ENCODE measurements around the gene PLCB1.

The PLCB1 gene

GRCh38 chr20:8782804-8783203 is 650.7 kb downstream of the PLCB1 start:
- TF ChIP-seq EZH2phosphoT487 (IDR thresholded peaks at IDR 0.05; ENCODE audit: borderline replicate concordance): no peak
- TF ChIP-seq, protein P1, sequence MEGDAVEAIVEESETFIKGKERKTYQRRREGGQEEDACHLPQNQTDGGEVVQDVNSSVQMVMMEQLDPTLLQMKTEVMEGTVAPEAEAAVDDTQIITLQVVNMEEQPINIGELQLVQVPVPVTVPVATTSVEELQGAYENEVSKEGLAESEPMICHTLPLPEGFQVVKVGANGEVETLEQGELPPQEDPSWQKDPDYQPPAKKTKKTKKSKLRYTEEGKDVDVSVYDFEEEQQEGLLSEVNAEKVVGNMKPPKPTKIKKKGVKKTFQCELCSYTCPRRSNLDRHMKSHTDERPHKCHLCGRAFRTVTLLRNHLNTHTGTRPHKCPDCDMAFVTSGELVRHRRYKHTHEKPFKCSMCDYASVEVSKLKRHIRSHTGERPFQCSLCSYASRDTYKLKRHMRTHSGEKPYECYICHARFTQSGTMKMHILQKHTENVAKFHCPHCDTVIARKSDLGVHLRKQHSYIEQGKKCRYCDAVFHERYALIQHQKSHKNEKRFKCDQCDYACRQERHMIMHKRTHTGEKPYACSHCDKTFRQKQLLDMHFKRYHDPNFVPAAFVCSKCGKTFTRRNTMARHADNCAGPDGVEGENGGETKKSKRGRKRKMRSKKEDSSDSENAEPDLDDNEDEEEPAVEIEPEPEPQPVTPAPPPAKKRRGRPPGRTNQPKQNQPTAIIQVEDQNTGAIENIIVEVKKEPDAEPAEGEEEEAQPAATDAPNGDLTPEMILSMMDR (conservative IDR thresholded peaks at IDR 0.05; ENCODE audit: low read length): no peak
- Histone ChIP-seq H3K4me3 (ENCODE audit: low read length, poor library complexity, severe bottlenecking) (no peak overlapping the region), H2AFZ (ENCODE audit: low read length) (no peak overlapping the region), H3K9ac (ENCODE audit: low read depth, low read length, poor library complexity, severe bottlenecking) (no peak overlapping the region), H3K4me2 (ENCODE audit: low read depth, low read length, poor library complexity, severe bottlenecking) (no peak overlapping the region), H3K36me3 (ENCODE audit: insufficient read depth, low read length) (0 out of 2 replicates have a peak, but pooled peaks cover 2% of the 10 kb centered on the region), H3K9me2 (replicated peaks; ENCODE audit: low read depth, low read length) (no peaks in the 10 kb centered on the region), H3F3A (ENCODE audit: low read depth) (no peaks in the 10 kb centered on the region), H3K9me3 (ENCODE audit: insufficient read depth, low read depth, low read length) (no peaks in the 10 kb centered on the region), H3K4me1 (ENCODE audit: insufficient read depth, low read length, poor library complexity, severe bottlenecking) (no peaks in the 10 kb centered on the region), H4K20me1 (ENCODE audit: insufficient read depth, low read length, poor library complexity, severe bottlenecking) (no peaks in the 10 kb centered on the region), H3K79me2 (ENCODE audit: insufficient read depth, low read length) (no peaks in the 10 kb centered on the region), H3K27me3 (ENCODE audit: insufficient read depth, low read length, poor library complexity, severe bottlenecking) (no peaks in the 10 kb centered on the region)

DNA sequence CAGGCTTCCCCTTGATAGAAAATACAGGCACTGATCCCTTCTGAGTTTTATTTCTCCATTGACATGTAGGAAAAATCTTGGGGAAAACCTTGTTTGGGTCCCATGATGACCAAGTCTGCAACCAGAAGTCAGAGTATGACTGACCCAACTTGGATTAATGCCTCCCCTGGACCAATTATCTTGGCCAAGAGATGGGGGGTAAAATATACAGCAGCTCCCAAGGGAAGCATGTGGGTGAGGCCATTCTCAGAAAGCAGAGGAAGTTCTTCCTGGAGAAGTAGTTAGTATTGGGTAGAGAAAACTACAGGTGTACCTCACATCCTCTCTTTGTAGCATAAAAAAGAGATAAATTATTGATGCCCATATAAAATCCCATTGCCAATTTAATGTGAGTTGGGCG is 651.7 kb downstream of the PLCB1 start:
- H3K9me2 ChIP-seq (replicated peaks; ENCODE audit: low read depth, low read length): no peaks in the 10 kb centered on the region
- H3K9ac ChIP-seq (ENCODE audit: low read depth, low read length, poor library complexity, severe bottlenecking): no peak overlapping the region
- H3K27me3 ChIP-seq (ENCODE audit: insufficient read depth, low read length, poor library complexity, severe bottlenecking): no peaks in the 10 kb centered on the region
- H3K9me3 ChIP-seq (ENCODE audit: insufficient read depth, low read depth, low read length): no peaks in the 10 kb centered on the region
- no peak overlapping the region for H3K4me3 ChIP-seq (ENCODE audit: low read length, poor library complexity, severe bottlenecking)
- H3K4me2 ChIP-seq (ENCODE audit: low read depth, low read length, poor library complexity, severe bottlenecking): no peak overlapping the region
- H2AFZ ChIP-seq (ENCODE audit: low read length): no peak overlapping the region
- no peaks in the 10 kb centered on the region for H3F3A ChIP-seq (ENCODE audit: low read depth)
- TF ChIP-seq, protein P1 (conservative IDR thresholded peaks at IDR 0.05; ENCODE audit: low read length): no peak
- no peak for TF ChIP-seq EZH2phosphoT487 (IDR thresholded peaks at IDR 0.05; ENCODE audit: borderline replicate concordance)
- H3K36me3 ChIP-seq (ENCODE audit: insufficient read depth, low read length): peaks cover 2% of the 10 kb centered on the region; the same call in 1 of the 2 replicates
- no peaks in the 10 kb centered on the region for H4K20me1 ChIP-seq (ENCODE audit: insufficient read depth, low read length, poor library complexity, severe bottlenecking)
- H3K79me2 ChIP-seq (ENCODE audit: insufficient read depth, low read length): no peaks in the 10 kb centered on the region
- H3K4me1 ChIP-seq (ENCODE audit: insufficient read depth, low read length, poor library complexity, severe bottlenecking): no peaks in the 10 kb centered on the region

DNA sequence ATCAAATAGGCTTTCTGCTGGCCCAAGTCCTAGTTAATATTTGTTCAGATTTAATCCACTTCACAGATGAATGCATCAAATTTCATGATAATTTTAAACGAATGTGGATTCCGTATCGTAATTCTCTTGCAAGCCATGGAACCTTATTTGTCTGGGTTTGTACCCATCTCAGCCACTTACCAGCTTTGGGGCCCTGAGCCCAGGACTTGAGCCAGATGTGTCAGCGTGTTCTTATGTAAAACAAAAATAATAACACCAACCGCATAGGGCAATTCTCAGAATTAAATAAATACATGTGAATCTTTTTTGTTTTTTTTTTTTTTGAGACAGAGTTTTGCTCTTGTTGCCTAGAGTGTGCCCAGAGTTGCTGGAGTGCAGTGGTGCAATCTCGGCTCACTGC is 654.3 kb downstream of the PLCB1 start:
- no peak overlapping the region for H3K4me2 ChIP-seq (ENCODE audit: low read depth, low read length, poor library complexity, severe bottlenecking)
- no peaks in the 10 kb centered on the region for H3K9me2 ChIP-seq (replicated peaks; ENCODE audit: low read depth, low read length)
- H3K4me3 ChIP-seq (ENCODE audit: low read length, poor library complexity, severe bottlenecking): no peak overlapping the region
- peaks cover 18% of the 10 kb centered on the region; the same call in 1 of the 2 replicates for H3K36me3 ChIP-seq (ENCODE audit: insufficient read depth, low read length)
- H3K9ac ChIP-seq (ENCODE audit: low read depth, low read length, poor library complexity, severe bottlenecking): no peak overlapping the region
- H3K4me1 ChIP-seq (ENCODE audit: insufficient read depth, low read length, poor library complexity, severe bottlenecking): no peaks in the 10 kb centered on the region
- H3K27me3 ChIP-seq (ENCODE audit: insufficient read depth, low read length, poor library complexity, severe bottlenecking): no peaks in the 10 kb centered on the region
- H3F3A ChIP-seq (ENCODE audit: low read depth): 0 out of 2 replicates have a peak, but pooled peaks cover 3% of the 10 kb centered on the region
- H4K20me1 ChIP-seq (ENCODE audit: insufficient read depth, low read length, poor library complexity, severe bottlenecking): no peaks in the 10 kb centered on the region
- no peaks in the 10 kb centered on the region for H3K79me2 ChIP-seq (ENCODE audit: insufficient read depth, low read length)
- no peaks in the 10 kb centered on the region for H3K9me3 ChIP-seq (ENCODE audit: insufficient read depth, low read depth, low read length)
- H2AFZ ChIP-seq (ENCODE audit: low read length): no peak overlapping the region
- no peak for TF ChIP-seq EZH2phosphoT487 (IDR thresholded peaks at IDR 0.05; ENCODE audit: borderline replicate concordance)
- TF ChIP-seq, protein P1 (conservative IDR thresholded peaks at IDR 0.05; ENCODE audit: low read length): no peak
